GM18499 (cell line): ENCODE data around the gene NFKB1.

ENCODE experiments used
- ATAC-seq: cut with Tn5 transposase; IDR thresholded peaks from one replicate; pipeline ENCODE4 v1.9.1; 2021; ENCODE audit warnings: moderate number of reproducible peaks; ENCODE audit not compliant: insufficient read depth, unreplicated experiment

Gene NFKB1

GRCh38 chr4:102526532-102526931 lies 25.4 kb downstream of the NFKB1 start:
- ATAC-seq, result no peak

DNA sequence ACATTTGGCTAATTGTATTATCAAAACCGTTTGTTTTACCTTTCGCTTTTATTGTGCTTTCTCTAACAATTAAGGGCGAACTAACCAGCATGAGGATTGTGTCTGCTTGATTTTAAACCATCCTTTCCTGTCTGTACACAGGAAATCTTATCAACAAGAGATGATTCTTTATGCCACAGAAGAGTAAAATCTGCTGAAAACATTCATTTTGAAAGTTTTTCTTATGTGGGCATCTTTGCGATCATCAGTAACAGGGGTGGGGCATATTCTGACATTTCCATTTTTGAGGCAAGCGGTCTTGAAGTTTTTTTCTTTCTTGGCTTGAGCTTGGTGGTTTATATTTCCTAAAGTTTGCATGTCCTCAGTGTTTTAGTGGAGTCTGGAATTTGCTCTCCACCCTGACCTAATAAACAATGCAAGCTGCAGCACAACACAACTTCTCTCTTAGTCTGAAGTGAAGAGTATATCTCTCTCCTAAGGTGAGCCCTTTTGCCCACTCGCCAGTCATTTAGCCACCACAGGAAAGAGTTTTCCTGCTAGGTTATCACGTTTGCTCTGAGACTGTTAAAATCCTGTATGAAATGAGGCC lies 26.6 kb downstream of the NFKB1 start:
- ATAC-seq, result no peak

GRCh38 chr4:102529977-102530376 lies 28.8 kb downstream of the NFKB1 start:
- no peak for ATAC-seq

DNA sequence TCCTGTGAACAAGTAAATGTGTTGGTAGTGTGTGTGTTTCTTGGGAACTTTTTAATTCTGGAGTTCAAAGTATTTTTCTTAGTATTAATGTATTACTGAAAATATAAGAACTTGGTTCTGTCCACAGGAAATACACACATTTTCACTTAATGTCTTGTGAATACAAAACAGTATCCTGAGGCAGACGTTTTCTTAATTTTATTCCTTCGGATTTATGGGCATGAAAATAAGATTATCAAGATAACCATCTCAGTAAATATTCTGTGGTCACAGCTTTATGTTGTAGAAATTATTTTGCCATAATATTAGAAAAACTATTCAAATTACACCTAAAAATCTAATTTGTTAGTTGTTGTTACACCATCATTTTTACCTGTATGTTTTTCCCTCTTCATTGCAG lies 29.8 kb downstream of the NFKB1 start:
- no peak for ATAC-seq

- no peak for ATAC-seq
Observed at GRCh38 chr4:102531462-102531861, 30.3 kb downstream of the NFKB1 start.

- ATAC-seq, result no peak
Observed at GRCh38 chr4:102533348-102533747, 32.2 kb downstream of the NFKB1 start.

- ATAC-seq, result no peak
Observed at GRCh38 chr4:102533904-102534303, 32.7 kb downstream of the NFKB1 start.

DNA sequence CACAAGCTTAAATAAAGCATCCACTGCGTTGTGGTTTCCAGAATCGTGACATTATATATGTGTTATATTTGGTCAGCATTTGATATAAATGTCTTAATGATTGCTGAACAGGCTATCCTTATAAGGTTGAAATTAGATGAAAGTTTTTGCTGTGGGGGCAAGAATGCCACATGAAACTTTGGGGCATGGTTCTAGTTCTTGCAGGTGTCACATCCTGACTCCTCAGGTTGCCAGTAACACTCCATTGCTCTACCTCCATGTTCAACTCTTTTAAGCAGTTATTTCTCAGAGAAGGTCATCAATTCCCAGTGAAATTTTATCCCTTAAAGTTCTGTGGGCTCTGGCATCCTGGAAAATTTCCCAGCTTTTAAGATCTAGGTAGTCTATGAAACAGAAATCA lies 33.7 kb downstream of the NFKB1 start:
- no peak for ATAC-seq

- peak; percentile 84 for ATAC-seq
Observed at GRCh38 chr4:102535398-102536082, 34.4 kb downstream of the NFKB1 start.

DNA sequence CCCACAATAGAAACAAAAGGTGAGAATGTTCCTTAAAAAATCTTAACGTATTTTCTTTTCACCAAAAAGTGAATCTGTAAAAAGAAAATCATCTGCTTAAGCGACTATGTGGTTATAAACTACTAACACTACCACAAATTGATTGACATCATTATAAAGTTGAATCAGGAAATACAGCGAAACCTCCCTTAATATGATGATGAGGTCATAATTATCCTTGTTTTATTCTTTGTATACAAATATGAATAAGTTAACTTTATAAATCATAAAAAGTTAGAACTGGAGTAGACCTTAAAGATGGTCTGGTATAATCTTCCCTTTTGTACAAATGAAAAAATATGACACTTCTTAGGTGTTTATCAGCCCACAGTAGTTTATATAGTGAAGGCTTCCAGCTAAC lies 35.6 kb downstream of the NFKB1 start:
- no peak for ATAC-seq

DNA sequence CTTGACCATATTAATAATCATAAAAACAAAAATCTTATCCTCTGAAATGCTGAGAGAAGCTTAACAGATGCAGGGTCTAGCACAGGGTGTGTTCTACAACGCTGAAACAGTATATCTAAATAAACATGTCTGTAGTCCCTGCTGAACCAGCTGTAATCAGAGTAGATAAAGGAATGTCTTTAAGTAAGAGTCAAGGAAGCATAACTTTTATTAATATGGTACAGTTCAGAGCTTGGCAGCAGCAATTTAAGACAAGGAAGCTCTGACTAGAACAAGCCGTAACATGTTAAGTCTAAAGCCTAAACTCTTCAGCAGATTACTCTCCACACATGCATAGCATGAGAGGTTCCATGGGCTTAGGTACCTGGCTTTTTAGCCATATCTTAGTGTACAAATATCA lies 36.1 kb downstream of the NFKB1 start:
- ATAC-seq, result no peak

GRCh38 chr4:102541697-102542096 lies 40.5 kb downstream of the NFKB1 start:
- no peak for ATAC-seq

GRCh38 chr4:102543030-102543928 lies 42.1 kb downstream of the NFKB1 start:
- peak; percentile 74 for ATAC-seq

- ATAC-seq, result no peak
Observed at GRCh38 chr4:102546635-102547034, 45.5 kb downstream of the NFKB1 start.

GRCh38 chr4:102547973-102548372 lies 46.8 kb downstream of the NFKB1 start:
- ATAC-seq, result no peak

DNA sequence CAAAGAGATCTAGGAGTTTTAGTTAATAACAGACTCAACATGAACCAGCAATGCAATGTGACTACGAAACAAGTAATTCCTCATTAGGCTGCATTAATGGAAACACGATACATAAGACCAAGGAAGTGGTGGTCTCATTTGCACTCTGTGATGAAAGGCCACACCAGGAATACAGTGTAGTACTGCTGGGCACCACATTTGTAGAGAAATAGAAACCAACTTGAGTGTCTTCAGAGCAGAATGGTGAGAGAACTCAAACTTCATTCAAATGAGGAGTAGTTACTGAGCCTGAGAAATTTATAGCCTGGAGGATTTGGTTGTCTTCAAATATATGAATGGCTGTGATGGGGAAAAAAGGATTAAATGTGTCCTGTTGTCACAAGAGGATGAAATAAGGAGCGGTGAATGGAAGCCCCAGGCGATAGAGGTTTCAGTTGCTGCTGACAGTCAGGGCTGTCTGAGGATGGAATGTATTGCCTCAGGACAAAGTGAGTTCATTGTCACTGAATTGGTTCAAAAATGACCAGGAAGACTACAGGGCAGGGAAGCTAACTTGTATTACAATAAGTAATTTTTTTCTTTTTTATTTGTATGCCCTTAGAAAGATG lies 50.9 kb downstream of the NFKB1 start:
- no peak for ATAC-seq

DNA sequence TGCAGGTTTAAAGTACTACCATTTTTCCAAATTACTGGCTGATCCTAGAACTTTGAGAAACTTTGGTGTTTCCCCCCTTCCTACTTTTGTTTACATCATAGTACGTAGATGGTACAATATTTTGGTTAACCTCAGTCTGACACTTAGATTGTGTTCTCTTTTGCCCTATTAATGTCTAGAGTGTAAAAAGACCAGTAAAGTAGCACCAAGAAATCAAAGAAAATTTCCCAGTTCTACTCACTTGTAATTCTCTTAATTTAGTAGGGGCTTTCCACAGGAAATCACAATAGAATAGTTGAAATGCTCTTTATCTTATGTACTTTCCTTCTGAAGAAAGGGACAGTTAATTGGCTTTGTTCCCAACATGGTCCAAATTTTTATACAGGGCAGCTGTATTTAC lies 51.6 kb downstream of the NFKB1 start:
- ATAC-seq, result no peak

GRCh38 chr4:102553982-102554381 lies 52.8 kb downstream of the NFKB1 start:
- no peak for ATAC-seq

GRCh38 chr4:102554482-102554881 lies 53.3 kb downstream of the NFKB1 start:
- ATAC-seq, result no peak

DNA sequence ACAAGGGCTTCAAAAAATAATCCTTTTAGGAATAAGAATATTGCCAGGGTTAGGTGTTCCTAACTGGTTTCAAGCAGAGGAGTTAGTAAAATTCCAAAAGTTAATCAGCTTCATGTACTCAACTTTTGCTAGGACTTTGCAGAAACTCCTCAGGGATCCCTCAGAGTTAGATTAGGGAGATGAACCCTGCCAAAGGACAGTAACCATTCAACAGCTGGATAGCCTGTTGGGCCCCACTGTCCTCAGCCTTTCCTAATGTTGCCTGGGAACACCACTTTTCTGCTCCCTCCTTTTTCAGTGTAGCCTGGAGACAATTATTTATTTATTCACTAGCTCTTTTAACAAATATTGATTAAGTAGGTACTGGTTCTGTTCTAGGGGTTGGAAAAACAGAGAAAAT lies 53.8 kb downstream of the NFKB1 start:
- no peak for ATAC-seq

- no peak for ATAC-seq
Observed at GRCh38 chr4:102557636-102558035, 56.5 kb downstream of the NFKB1 start.
